VCaP (cell line): ENCODE results near the gene APCDD1L.
"Not testable (repeated sequence)": the region's sequence is repeated elsewhere in the genome, so short reads cannot be mapped to it uniquely, and the experiment has no call there.

ENCODE experiments used
- H3K27ac ChIP-seq: fragments of 450-650 bp; 2 replicates; pipeline ENCODE4 v1.5.1; 2017
- CTCF ChIP-seq: fragments of 450-650 bp; conservative IDR thresholded peaks from 2 replicates; pipeline ENCODE4 v1.5.1; 2017; ENCODE audit warnings: mild to moderate bottlenecking, moderate library complexity

Gene APCDD1L

GRCh38 chr20:58432186-58432954, 82.8 kb downstream of the APCDD1L start:
- no peak overlapping the region for H3K27ac ChIP-seq
- no peak for TF ChIP-seq CTCF

GRCh38 chr20:58431134-58431533, 84.1 kb downstream of the APCDD1L start:
- no peak for TF ChIP-seq CTCF
- no peak overlapping the region for H3K27ac ChIP-seq

GRCh38 chr20:58429303-58429702, 85.9 kb downstream of the APCDD1L start:
- H3K27ac ChIP-seq, result no peak overlapping the region
- TF ChIP-seq CTCF, result no peak

- no peak for TF ChIP-seq CTCF
- no peak overlapping the region for H3K27ac ChIP-seq
Measured at GRCh38 chr20:58428364-58428763, 86.8 kb downstream of the APCDD1L start.

GRCh38 chr20:58427571-58427970, 87.6 kb downstream of the APCDD1L start:
- not testable (repeated sequence) for H3K27ac ChIP-seq

- no peak for TF ChIP-seq CTCF
- H3K27ac ChIP-seq, result peak overlapping the region; percentile 41
Measured at GRCh38 chr20:58424218-58424969, 90.8 kb downstream of the APCDD1L start.

GRCh38 chr20:58421497-58421850, 93.7 kb downstream of the APCDD1L start:
- no peak overlapping the region for H3K27ac ChIP-seq
- no peak for TF ChIP-seq CTCF
